Small intestine (tissue), 7 donors: ENCODE data around the gene BDKRB2. TPM values are rescaled to one million over a fixed set of nuclear protein-coding genes. Genes with fewer than 3 reads are reported as not detected.
A peak's percentile ranks its signal among the peaks of the same experiment; 100 is the strongest.

ENCODE experiments used
- DNase-seq, 2 donors: peaks; one replicate each; pipeline versions ENCODE4 v3.0.0 to v3.0.0-alpha.2; 2013
- FAIRE-seq: peaks from 2 replicates; lab custom pipeline; 2012; peaks lifted over from hg19 to GRCh38; lab: Jason Lieb, UNC
- H3K27ac ChIP-seq, 3 donors: one replicate each; pipeline ENCODE4 v1.5.1; 2013; ENCODE audit warnings: low read length in 2 of 3, mild to moderate bottlenecking in 2 of 3, control low read depth in 1 of 3, inconsistent platforms in 1 of 3, low read depth in 1 of 3, moderate library complexity in 1 of 3
- H3K27me3 ChIP-seq, 3 donors: one replicate each; pipeline ENCODE4 v1.6.1; 2013; ENCODE audit warnings: low read length in 3 of 3, inconsistent platforms in 1 of 3; ENCODE audit not compliant: control insufficient read depth in 3 of 3, insufficient read depth in 3 of 3
- H3K36me3 ChIP-seq, 3 donors: one replicate each; pipeline ENCODE4 v1.6.1; 2013; ENCODE audit warnings: low read length in 3 of 3, inconsistent platforms in 1 of 3, low read depth in 1 of 3, mild to moderate bottlenecking in 1 of 3, moderate library complexity in 1 of 3; ENCODE audit not compliant: control insufficient read depth in 3 of 3, insufficient read depth in 2 of 3
- H3K4me1 ChIP-seq, 3 donors: one replicate each; pipeline ENCODE4 v1.6.1; 2013; ENCODE audit warnings: low read length in 2 of 3, inconsistent platforms in 1 of 3, low read depth in 1 of 3, mild to moderate bottlenecking in 1 of 3, moderate library complexity in 1 of 3; ENCODE audit not compliant: control insufficient read depth in 3 of 3, insufficient read depth in 2 of 3
- H3K4me3 ChIP-seq, 3 donors: one replicate each; pipeline ENCODE4 v1.5.1; 2013; ENCODE audit warnings: low read length in 3 of 3, control low read depth in 1 of 3, inconsistent platforms in 1 of 3, low read depth in 1 of 3, mild to moderate bottlenecking in 1 of 3, moderate library complexity in 1 of 3
- H3K9me3 ChIP-seq, 2 donors: one replicate each; pipeline ENCODE4 v1.6.1; 2013; ENCODE audit warnings: low read depth in 1 of 2, low read length in 1 of 2; ENCODE audit not compliant: control insufficient read depth in 2 of 2, insufficient read depth in 1 of 2
- WGBS, 3 donors: extraction: QIAGEN DNeasy Blood & Tissue Kit; methylation state at CpG; one replicate each; pipeline ENCODE4 v1.1.7; 2013; 5-methylcytosine and 5-hydroxymethylcytosine counted together
- polyA plus RNA-seq, 4 donors: library from polyadenylated mRNA; stranded (reverse) in 3 of 4; unstranded in 1 of 4; fragments of 200-250 nt in 3 of 4; fragments of 120-200 nt in 1 of 4; gene quantifications; one replicate each; pipeline versions ENCODE4 v1.2.1 to v1.2.3, GENCODE V29; 2013
- donor health status: healthy with polysubstance abuse.
- donor health status: control.
- donor health status: control.
- donor health status: Bipolar disorder and iron deficiency.
- donor health status: healthy.

Gene BDKRB2
- polyA plus RNA-seq, 4 donors = 1.3 to 8.2 (median 5.9) TPM

DNA sequence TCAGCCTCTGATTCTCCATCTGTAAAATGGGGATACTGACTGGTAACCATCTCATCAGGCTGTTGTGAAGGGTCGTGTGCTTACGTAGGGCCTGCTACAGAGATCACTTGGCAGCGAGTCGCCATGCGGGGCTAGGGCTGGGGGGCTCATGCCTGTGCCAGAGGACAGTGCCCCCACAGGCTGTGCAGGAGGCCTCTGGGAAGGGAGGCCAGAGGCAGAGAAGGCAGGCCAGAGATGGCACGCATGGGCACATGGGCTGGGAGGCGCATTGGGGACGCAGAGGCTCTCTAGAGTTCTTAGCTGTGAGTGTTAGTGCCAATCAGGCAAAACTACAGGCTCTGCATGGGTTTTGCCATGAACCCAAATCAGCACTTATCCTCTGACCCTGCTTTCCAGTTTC, 3.5 kb upstream of the BDKRB2 start:
- H3K4me3 ChIP-seq = no peak overlapping the region
- WGBS, 3 donors = 93 to 96% (median 94%) methylated on average over 8 of the region's 8 CpGs
- H3K27me3 ChIP-seq = no peaks in the 10 kb centered on the region
- no peak overlapping the region for H3K27ac ChIP-seq
- peaks cover 0 to 4% of the 10 kb centered on the region in 2 donors for H3K9me3 ChIP-seq
- DNase-seq (no peak), FAIRE-seq (no peak)
- peaks cover 3 to 50% (median 5%) of the 10 kb centered on the region in 3 donors for H3K4me1 ChIP-seq
- H3K36me3 ChIP-seq = no peaks in the 10 kb centered on the region

DNA sequence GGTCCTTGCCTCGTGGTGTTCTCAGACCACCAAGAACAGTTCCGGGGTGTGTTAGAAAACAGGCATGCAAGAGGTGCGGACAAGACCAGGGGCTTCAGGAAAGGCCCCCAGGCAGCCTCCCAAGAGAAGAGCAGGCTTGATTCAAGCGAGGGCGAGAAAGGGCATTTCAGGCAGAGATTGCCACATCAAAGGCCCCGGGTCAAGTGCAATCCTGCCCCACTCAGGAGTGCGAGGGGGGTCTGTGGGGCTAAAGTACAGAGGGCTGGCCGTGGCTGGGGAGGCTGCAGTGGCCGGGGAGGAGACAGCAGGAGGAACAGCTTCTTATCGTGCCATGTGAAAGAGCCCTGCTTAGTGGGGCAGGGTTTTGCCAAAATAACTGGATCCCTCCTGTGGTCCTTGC, 2.7 kb upstream of the BDKRB2 start:
- Histone ChIP-seq H3K4me1 (peaks cover 3 to 58% (median 5%) of the 10 kb centered on the region in 3 donors), H3K27me3 (no peaks in the 10 kb centered on the region), H3K27ac (no peak overlapping the region), H3K4me3 (no peak overlapping the region), H3K36me3 (no peaks in the 10 kb centered on the region), H3K9me3 (no peaks in the 10 kb centered on the region)
- WGBS, 3 donors = 27 to 63% (median 43%) methylated on average over 10 of the region's 10 CpGs
- DNase-seq (peak in 1 of 2 donors; percentile 70), FAIRE-seq (no peak)

DNA sequence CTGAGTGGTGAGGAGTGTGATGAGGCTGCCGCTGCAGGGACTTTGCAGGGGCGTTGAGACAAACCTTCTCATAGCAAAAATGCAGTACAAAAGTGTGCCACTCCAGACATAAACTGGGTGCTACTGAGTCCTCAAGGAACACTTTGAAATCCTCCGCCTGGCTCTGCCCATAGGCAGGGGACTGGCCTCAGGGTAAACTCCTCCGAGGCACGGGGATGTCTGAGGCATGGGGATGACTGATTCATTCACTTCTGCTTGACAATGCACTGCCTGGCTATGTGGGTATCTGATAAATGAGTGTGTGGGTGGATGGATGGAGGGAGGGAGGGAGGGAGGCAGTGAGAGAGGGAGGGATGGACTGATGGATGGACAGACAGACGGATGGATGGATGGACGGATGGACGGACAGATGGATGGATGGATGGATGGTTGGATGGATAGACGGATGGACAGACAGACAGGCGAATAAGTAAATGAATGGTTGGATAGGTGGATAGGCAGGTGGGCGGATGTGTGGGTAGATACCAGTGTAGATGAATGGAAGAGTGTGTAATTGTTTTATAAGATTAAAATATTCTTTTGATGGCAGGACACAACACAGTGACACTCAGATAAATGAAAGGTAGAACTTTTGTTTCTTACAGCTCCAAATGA, 2.1 kb upstream of the BDKRB2 start:
- WGBS, 3 donors = 83 to 92% (median 89%) methylated on average over 11 of the region's 11 CpGs
- Histone ChIP-seq H3K9me3 (no peaks in the 10 kb centered on the region), H3K27ac (no peak overlapping the region), H3K36me3 (no peaks in the 10 kb centered on the region), H3K4me1 (peaks cover 3 to 58% (median 5%) of the 10 kb centered on the region in 3 donors), H3K27me3 (no peaks in the 10 kb centered on the region), H3K4me3 (no peak overlapping the region)
- DNase-seq = no peak
- no peak for FAIRE-seq

DNA sequence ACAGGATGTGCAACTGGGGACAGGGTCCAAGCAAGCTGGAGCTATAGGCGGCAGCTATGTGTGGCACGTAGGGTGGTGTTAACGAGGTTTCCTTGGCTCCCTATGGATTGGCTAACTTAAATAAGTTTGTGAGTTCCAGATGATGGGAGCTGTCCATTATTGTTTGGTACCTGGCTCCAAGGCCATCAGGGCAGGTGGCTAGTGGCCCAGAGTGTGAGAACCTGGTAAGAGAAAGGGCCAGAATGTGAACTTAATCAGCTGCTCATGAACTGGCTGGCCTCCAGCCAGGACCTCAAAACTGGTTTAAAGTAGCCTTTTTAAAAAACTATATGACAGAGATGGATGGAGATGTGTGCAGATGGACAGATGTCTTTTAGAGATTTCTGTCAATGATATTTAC, 1.5 kb upstream of the BDKRB2 start:
- Histone ChIP-seq H3K27ac (no peak overlapping the region), H3K4me3 (no peak overlapping the region), H3K9me3 (no peaks in the 10 kb centered on the region), H3K36me3 (no peaks in the 10 kb centered on the region), H3K4me1 (peaks cover 3 to 56% (median 5%) of the 10 kb centered on the region in 3 donors), H3K27me3 (no peaks in the 10 kb centered on the region)
- WGBS, 3 donors = 92 to 93% (median 92%) methylated on average over 3 of the region's 3 CpGs
- DNase-seq (no peak), FAIRE-seq (no peak)

DNA sequence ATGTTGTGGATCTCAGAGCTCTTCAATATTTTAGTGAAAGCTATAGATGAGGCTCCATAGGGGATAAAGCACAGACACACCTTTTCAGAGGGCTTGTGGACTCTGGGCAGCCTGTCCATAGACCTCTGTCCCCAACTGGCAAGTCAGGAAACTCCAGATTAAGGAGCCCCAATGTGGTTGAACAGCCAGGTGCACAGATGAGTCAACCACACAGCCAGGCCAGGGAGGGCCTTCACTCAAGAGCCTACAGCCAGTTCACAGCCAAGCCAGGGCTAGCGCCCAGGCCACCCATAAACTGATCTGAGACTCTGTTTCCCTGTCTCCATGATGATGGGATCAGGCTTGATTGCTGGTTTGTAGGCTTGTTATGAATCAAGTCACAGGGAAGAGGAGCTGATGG, 1.0 kb upstream of the BDKRB2 start:
- peaks cover 3 to 55% (median 4%) of the 10 kb centered on the region in 3 donors for H3K4me1 ChIP-seq
- FAIRE-seq = no peak

DNA sequence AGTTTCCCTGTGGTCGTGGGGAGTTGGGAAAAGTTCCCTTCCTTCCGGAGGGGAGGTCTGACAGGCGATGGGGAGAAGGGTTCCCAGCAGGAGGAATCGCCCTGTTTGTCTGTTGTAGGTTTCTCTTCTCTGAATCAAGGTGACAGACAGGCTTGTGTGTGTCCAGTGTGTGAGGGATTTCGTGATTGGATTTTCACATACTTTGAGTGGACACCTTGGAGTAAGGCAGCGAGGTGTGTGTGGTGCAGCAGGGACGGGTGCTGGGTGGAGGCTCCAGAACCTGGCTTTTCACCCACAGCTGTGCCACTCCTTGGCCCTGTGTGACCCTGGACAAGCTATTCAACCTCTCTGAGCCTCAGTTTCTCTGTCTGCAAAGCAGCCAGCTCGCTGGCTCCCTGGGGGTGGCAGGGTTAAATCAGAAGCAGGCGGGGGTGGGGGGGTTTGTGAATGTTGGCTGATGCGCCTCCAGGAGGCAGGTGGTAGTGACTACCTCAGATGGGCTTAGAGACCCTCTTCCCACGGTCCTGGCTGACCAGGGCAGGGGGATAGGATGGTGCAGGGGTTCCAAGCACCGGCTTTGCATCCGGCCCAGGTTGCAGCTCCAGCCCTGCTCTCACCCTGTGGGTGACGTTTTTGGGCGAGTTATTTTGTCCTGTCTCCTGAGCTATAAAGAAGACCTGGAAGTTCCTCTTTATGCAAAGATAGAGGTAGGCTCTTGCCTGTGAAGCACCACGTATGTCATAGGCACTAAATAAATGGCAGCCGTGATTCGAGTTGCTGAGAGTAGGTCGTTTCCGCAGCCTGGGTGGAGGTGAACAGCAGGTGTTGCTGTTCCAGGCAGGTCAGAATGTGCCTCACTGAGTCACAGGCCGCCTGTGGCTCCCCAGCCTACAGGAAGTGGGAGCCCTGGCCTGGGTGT, 679 bp downstream of the BDKRB2 start:
- 30 to 35% (median 32%) methylated on average over 21 of the region's 21 CpGs for WGBS, 3 donors
- FAIRE-seq (no peak), DNase-seq (peak; percentile 39 to 46)
- peaks cover 3 to 56% (median 4%) of the 10 kb centered on the region in 3 donors for H3K4me1 ChIP-seq
- H3K27me3 ChIP-seq = no peaks in the 10 kb centered on the region
- H3K9me3 ChIP-seq = no peaks in the 10 kb centered on the region
- peaks cover 0 to 6% (median 0%) of the 10 kb centered on the region in 3 donors for H3K36me3 ChIP-seq
- peak overlapping the region; percentile 73 to 85 (median 74) for H3K27ac ChIP-seq
- H3K4me3 ChIP-seq = peak overlapping the region; percentile 52 to 57 (median 55)

More for the DNA sequence above, 1.0 kb upstream of the BDKRB2 start:
- Histone ChIP-seq H3K9me3 (no peaks in the 10 kb centered on the region), H3K36me3 (peaks cover 0 to 2% (median 0%) of the 10 kb centered on the region in 3 donors), H3K4me3 (no peak overlapping the region), H3K27me3 (no peaks in the 10 kb centered on the region), H3K27ac (peak overlapping the region in 2 of 3 donors; percentile 73 to 85)
- 37 to 69% (median 45%) methylated on average over 1 of the region's 1 CpG for WGBS, 3 donors
- peak; percentile 40 to 57 for DNase-seq

DNA sequence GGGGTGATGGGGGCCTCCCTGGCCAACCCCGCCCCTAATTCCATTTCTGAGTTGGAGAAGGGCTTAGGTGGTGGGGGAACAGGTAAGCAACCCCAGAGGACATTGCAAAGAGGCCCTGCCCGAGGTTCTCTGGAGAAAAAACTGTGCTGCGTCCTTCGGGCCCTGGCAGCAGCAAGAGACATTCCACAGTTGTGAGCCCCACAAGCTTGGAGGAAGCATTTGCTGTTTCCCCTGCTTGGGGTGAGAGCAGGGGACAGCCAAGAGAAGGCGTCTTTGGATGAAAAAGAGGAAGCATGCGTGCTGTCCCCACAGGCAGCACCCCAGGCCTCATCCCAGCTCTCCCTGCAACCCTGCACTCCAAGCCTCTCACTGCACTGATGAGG, 1.3 kb downstream of the BDKRB2 start:
- H3K4me1 ChIP-seq = peaks cover 3 to 56% (median 4%) of the 10 kb centered on the region in 3 donors
- WGBS, 3 donors = 34 to 53% (median 42%) methylated on average over 6 of the region's 6 CpGs

DNA sequence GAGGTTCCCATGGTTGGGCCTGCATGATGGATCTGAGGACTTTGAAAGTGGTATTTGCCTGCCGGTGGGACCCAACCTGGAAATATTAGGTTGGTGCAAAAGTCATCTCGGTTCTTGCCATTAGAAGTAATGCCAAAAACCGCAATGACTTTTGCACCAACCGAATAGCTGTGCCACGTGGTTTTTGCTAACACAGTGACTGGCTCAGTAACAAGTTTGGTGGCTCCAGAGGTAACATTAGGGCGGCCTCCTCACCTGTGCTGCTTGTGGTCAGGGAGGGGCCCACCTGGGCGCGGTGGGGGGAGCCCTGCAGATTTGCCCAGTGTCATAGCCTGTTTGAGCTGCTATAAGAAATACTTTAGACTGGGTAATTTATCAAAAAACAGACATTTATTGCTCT, 1.8 kb downstream of the BDKRB2 start:
- Histone ChIP-seq H3K4me3 (peak overlapping the region in 2 of 3 donors; percentile 55 to 57), H3K36me3 (peaks cover 0 to 14% (median 0%) of the 10 kb centered on the region in 3 donors), H3K27me3 (no peaks in the 10 kb centered on the region), H3K9me3 (peaks cover 0 to 2% of the 10 kb centered on the region in 2 donors), H3K27ac (peak overlapping the region in 2 of 3 donors; percentile 73 to 85), H3K4me1 (peaks cover 3 to 52% (median 4%) of the 10 kb centered on the region in 3 donors)
- DNase-seq (peak; percentile 63 to 78), FAIRE-seq (no peak)
- 20 to 41% (median 24%) methylated on average over 8 of the region's 8 CpGs for WGBS, 3 donors

More for the DNA sequence above, 1.3 kb downstream of the BDKRB2 start:
- DNase-seq (no peak), FAIRE-seq (no peak)
- no peaks in the 10 kb centered on the region for H3K27me3 ChIP-seq
- H3K27ac ChIP-seq = peak overlapping the region in 2 of 3 donors; percentile 73 to 85
- H3K4me3 ChIP-seq = peak overlapping the region in 2 of 3 donors; percentile 55 to 57
- H3K36me3 ChIP-seq = peaks cover 0 to 9% (median 0%) of the 10 kb centered on the region in 3 donors
- H3K9me3 ChIP-seq = no peaks in the 10 kb centered on the region
